GM18868 (cell line): ENCODE data around the gene ATP6V0A1.
"Not testable (repeated sequence)": the region's sequence is repeated elsewhere in the genome, so short reads cannot be mapped to it uniquely, and the experiment has no call there.

ENCODE experiments used
- ATAC-seq: cut with Tn5 transposase; IDR thresholded peaks from one replicate; pipeline ENCODE4 v1.9.1; 2021; ENCODE audit warnings: mild to moderate bottlenecking, moderate library complexity; ENCODE audit not compliant: unreplicated experiment

ATP6V0A1 gene

GRCh38 chr17:42436391-42436790, 22.3 kb upstream of the ATP6V0A1 start:
- ATAC-seq, result no peak

DNA sequence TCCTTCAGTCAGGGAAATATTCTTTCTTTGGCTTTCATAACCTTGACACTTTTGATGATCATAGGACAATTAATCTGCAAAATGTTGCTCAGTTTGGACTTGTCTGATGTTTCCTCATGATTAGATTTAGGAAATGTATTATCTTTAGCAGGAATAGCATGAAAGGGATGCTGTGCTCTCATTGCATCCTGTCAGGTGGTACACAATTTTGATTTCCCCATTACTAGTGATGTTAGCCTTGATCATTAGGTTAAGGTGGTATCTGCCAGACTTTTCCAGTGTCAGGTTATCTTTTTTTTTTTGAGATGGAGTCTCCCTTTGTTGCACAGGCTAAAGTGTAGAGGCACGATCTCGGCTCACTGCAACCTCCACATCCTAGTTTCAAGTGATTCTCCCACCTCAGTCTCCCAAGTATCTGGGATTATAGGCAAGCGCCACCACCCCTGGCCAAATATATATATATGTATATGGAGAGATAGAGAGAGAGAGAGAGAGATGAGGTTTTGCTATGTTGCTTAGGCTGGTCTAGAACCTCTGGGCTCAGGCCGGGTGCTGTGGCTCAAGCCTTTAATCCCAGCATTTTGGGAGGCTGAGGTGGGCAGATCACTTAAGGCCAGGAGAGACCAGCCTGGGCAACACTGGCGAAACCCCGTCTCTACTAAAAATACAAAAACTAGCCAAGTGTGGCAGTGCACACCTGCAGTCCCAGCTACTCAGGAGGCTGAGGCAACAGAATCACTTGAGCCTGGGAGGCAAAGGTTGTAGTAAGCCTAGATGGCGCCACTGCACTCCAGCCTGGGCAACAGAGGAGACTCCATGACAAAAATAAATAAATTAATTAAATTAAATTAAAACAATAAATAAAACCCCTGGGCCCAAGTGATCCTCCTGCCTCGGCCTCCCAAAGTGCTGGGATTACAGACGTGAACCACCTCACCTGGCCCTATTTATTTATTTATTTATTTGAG, 19.8 kb upstream of the ATP6V0A1 start:
- ATAC-seq, result no peak

DNA sequence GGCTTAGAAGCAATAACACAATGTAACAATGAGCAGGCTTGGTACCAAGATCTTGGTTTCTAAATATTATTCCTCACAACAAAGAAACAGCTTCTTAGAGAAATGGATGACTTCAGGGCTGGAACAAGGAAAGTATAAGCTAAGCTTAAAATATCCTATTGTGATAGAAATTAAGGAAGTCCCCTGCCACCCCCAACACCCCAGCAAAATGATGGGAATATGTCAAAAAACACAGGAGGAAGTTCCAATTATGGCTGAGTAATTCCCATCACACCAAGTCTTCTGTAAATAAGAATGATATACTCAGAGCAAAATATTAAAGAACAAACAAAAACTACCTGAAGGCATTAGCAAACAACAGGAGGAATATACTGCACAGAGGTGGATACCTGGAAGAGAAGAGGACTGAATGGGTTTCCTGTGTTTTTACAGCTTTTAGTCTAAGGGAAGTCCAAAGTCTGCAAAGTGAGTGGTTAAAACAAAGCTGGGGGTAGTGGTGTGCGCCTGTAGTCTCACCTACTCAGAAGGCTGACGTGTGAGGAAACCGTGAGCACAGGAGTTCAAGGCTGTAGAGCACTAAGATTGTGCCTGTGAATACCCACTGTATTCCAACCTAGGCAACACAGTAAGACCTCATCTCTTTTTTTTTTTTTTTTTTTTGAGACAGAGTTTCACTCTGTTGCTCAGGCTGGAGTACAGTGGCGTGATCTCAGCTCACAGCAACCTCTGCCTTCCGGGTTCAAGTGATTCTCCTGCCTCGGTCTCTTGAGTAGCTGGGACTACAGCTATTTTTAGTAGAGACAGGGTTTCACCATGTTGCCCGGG, 17.1 kb upstream of the ATP6V0A1 start:
- no peak for ATAC-seq

GRCh38 chr17:42442196-42442565, 16.5 kb upstream of the ATP6V0A1 start:
- no peak for ATAC-seq

DNA sequence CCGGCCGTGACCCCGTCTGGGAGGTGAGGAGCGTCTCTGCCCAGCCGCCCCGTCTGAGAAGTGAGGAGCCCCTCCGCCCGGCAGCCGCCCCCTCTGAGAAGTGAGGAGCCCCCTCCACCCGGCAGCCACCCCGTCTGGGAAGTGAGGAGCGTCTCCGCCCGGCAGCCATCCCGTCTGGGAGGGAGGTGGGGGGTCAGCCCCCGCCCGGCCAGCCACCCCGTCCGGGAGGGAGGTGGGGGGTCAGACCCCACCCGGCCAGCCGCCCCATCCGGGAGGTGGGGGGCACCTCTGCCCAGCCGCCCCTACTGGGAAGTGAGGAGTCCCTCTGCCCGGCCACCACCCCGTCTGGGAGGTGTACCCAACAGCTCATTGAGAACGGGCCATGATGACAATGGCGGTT, 9.5 kb upstream of the ATP6V0A1 start:
- ATAC-seq, result not testable (repeated sequence)

GRCh38 chr17:42449838-42450237, 8.8 kb upstream of the ATP6V0A1 start:
- ATAC-seq, result not testable (repeated sequence)

DNA sequence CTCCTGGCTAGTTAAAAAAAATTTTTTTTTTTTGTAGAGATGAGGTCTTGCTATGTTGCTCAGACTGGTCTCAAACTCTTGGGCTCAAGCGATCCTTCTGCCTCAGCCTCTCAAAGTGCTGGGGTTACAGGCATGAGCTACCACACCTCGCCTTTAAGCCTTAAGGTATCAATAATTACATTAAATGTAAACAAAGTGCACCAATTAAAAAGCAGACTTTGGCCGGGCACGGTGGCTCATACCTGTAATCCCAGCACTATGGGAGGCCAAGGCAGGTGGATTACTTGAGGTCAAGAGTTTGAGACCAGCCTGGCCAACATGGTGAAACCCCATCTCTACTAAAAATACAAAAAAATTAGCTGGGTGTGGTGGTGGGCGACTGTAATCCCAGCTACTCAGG, 7.4 kb upstream of the ATP6V0A1 start:
- ATAC-seq, result not testable (repeated sequence)

GRCh38 chr17:42453439-42453838, 5.2 kb upstream of the ATP6V0A1 start:
- no peak for ATAC-seq

DNA sequence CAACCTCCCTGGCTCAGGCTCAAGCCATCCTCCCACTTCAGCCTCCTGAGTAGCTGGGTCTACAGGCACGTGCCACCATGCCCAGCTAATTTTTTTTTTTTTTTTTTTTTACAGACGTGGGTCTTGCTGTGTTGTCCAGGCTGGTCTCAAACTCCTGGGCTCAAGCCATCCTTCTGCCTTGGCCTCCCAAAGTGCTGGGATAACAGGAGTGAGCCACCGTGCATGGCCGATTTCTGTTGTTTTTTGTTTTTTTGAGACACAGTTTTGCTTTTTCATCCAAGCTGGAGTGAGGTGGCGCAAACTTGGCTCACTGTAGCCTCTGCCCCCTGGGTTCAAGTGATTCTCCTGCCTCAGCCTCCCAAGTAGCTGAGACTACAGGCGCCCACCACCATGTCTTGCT, 3.7 kb upstream of the ATP6V0A1 start:
- not testable (repeated sequence) for ATAC-seq

- no peak for ATAC-seq
Measured at GRCh38 chr17:42456223-42457106, 2.2 kb upstream of the ATP6V0A1 start.

GRCh38 chr17:42457107-42457792, 1.4 kb upstream of the ATP6V0A1 start:
- no peak for ATAC-seq

DNA sequence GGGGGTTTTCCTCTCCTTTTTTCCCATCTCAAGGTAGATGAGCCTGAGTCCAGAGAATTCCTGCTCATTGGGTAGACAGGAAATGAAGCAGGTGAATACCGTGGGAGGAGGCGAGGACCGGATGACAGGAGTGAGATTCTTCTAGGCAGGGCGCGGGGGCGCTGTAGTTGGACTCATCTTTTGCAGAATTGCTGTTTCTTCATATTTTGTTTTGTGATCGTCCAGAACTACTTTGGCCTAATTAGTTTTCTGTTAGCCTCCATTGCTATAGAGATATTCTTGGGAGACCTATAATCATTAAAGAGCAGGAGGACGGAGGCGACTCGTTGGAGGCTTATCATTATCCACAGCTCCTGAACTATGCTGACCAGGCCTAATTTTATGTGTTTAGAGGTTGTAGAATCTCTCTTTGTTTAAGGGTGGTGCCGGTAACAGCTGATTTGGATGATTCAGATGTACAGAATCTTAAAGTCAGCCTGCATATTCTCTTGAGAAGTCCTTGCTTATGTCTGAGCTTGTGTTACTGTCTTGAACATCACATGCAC, 650 bp downstream of the ATP6V0A1 start:
- no peak for ATAC-seq

DNA sequence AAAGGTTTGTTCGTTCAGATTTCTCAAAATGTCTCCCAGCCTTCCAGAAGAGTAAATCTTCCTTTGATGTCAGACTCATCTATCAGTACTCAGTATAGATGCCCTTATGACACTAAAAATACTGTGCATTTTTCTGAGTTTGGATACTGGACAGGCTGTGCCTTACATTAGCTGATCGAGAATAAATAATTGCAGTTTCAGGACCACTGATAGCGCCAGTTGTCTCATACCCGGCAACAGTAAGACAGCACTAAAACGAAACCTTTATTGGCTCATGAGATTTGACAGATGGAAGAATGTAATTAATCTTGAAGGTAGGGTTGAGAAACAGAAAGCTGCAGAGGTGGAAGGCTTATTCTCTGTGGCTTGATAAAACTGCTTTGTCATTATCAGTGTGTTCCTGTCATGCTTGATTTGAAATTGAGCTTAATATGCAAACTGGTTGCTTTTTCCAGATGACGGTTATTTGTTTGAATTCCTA, 1.2 kb downstream of the ATP6V0A1 start:
- no peak for ATAC-seq

GRCh38 chr17:42460371-42460770, 1.7 kb downstream of the ATP6V0A1 start:
- ATAC-seq, result no peak

DNA sequence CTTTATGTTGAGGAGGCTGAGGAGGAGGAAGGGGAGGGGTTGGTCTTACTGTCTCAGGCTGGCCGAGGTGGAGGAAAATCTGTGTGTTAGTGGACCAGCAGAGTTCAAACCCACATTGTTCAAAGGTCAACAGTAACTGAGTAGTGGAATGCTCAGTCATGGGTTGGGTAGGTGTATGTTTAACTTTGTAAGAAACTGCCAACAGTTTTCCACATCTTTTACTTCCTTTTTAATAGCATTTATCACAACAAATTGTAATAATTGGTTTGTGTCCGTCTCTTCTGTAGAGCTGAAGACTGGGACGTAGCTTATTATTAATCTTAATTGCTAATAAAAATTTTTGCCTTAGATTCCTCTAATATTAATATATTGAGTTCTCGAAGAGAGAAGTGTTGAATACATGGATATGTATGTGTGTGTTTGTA, 5.3 kb downstream of the ATP6V0A1 start:
- ATAC-seq, result no peak

GRCh38 chr17:42467889-42468288, 9.2 kb downstream of the ATP6V0A1 start:
- ATAC-seq, result no peak

- ATAC-seq, result no peak
Measured at GRCh38 chr17:42472709-42473521, 14.2 kb downstream of the ATP6V0A1 start.

- no peak for ATAC-seq
Measured at GRCh38 chr17:42474276-42474675, 15.6 kb downstream of the ATP6V0A1 start.

GRCh38 chr17:42475121-42475520, 16.4 kb downstream of the ATP6V0A1 start:
- ATAC-seq, result no peak
